T-helper 9 cell (primary cell): ENCODE data around the gene TRIM43B.
"Not testable (repeated sequence)": the region's sequence is repeated elsewhere in the genome, so short reads cannot be mapped to it uniquely, and the experiment has no call there.

Experiments
- DNase-seq: peaks from one replicate; pipeline ENCODE4 v3.0.0-alpha.2; 2020

Gene TRIM43B

GRCh38 chr2:95433373-95433772, 51.2 kb downstream of the TRIM43B start:
- not testable (repeated sequence) for DNase-seq

DNA sequence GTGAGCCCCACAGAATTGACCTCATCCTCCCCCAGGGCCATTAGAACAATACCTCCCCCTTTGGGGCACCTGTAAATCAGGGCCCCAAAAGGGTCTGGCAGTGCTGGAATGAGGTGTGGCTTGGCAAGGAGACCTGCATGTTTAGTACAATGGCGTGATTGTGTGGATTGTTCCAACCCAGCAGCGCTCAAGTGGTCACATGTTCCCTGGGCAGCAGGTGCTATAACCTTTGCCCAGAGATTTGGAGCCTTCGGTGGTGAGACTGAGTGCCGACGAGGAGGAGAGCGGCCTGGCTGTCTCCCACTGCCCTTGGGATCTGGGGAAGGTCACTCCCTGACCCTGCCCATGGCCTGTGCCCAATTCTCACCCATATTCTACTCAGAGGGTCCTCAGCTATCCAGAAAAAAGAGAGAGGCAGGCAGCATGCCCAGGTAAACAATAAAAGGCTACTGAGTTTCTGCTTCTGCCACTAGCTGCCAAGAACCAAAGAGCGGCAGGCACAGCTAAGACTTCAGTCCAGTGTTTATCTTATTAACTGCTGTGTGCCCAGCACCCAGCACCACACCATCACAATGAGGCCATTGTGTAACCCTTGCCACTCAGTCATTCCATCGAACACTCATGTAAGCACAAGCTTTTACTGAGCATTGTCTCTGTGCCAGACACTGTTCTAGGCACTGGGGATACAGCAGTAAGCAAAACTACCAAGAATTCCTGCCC, 54.6 kb downstream of the TRIM43B start:
- not testable (repeated sequence) for DNase-seq

GRCh38 chr2:95427196-95427867, 57.2 kb downstream of the TRIM43B start:
- not testable (repeated sequence) for DNase-seq
